Activated CD4-positive, alpha-beta T cell treated with anti-CD3 and anti-CD28 coated beads for 24 hours (primary cell): Measurements from ENCODE around the gene CCDC81.
"Not testable (repeated sequence)": the region's sequence is repeated elsewhere in the genome, so short reads cannot be mapped to it uniquely, and the experiment has no call there.

Source experiments
- DNase-seq, 2 donors: peaks; one replicate each; pipeline ENCODE4 v3.0.0-alpha.2; 2020; ENCODE audit warnings: low read depth in 2 of 2

CCDC81 gene

DNA sequence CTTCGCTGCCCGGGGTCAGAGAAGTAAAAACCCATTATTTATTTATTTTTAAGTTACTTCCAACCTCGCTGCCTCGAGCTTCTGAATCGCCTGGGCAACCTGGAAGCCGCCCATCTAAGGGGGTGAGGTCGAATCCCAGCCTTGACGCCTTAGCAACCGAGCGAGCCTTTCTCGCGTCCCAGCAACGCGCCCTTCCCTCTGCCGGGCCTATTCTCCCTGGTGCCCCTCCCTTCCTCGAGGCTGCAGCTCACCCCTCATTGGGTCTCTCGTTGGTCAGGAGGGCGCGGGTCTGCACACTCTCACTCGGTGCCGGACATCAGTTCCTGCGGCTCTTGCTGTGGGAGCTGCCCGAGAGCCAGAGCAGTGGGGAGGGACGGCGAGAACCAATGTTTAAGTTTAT lies at the start of gene CCDC81:
Gene CCDC81, plus strand, starts transcription at position 302 of the 400 bp plus-strand sequence. CDS start 277 bp downstream, outside the sequence.
- no peak for DNase-seq

DNA sequence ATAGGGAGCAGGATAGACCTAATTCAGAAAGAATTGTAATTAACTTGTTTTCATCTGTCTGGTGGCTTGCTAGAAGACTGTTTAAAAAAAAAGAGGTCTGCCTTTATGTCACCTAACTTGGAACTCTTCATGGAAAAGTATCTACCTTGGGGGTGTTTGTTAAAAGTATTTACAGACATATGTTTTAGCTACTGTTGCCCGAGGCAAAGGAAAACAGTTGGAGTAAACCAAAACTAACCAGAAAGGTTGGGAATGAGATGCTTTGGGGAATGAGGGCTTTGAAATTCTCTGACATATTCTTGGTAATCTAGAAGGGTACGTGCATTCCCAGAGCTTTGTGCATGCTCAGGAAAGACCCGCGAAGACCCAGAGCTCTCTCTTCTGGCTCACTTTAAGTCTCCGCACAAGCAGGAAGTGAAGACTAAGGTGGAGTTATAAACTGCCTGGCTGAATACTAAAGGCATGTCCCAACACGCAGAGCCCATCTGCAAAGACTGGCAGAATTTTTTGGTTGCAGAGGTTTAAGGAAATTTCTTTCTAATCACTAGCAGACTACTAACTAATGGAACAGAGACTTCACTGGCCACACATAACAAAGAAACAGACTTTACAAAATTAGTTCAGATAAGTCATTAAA lies 39.4 kb upstream of the CCDC81 start:
- DNase-seq = no peak

DNA sequence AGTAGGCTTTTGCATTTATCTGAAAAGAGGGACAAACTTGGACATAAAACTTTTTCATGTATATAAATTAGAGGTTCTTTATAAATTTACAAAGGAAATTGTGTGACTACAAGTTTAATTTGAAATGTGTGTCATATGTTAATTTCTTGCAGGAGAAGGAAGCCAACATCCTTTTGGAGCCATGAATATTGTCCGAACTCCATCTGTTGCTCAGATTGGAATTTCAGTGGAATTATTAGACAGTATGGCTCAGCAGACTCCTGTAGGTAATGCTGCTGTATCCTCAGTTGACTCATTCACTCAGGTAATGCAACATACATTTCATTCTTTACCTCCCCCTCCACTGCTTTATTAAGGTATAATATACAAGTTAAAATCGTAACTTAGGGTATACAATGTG lies 37.5 kb upstream of the CCDC81 start:
- no peak for DNase-seq

DNA sequence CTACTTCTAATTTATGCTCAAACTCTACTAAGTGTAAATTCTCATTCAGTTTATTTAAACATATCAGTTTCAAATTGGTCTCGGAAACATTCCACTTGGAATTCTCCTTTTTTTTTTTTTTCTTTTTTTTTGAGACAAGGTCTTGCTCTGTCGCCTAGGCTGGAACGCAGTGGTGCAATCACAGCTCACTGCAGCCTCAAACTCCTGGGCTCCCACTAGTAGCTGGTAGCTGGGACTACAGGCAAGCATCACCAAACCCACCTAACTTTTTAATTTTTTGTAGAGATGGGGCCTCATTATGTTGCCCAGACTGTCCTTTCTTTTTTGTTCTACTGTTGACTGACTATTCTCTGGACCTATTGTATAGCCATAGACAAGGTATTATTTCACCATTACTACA lies 33.3 kb upstream of the CCDC81 start:
- no peak for DNase-seq

DNA sequence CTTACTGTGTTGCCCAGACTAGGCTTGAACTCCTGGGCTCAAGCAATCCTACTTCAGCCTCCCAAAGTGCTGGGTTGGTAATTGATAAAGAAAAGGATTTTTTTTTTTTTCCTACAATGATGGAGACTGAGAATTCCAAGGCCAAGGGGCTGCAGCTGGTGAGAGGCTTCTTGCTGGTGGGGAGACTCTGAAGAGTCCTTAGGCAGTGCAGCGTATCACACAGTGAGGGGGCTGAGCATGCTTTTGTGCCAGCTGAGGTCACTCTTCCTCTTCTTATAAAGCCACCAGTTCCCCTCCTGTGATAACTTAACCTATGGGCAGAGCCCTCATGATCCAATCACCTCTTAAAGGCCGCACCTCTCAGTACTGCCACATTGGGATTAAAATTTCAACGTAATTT lies 28.2 kb upstream of the CCDC81 start:
- no peak for DNase-seq

DNA sequence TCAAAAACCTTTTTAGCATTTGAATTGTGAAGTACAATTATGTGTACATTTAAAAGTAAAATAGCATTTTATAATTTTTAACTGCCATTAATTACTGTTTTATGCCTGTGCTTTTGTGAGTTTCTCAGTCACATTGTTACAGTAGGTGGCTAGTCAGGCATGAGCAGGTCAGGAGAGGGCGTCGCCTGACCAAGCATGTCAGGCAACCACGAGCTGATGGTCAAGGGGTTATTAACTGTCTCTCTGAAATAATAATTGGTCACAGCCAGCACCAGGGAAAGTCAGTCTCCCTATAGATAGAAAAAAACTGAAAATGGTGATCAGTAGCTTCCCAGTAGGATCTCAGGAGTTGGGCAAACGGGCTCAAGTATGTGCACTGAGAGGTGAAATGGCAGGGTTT lies 19.4 kb upstream of the CCDC81 start:
- no peak for DNase-seq

DNA sequence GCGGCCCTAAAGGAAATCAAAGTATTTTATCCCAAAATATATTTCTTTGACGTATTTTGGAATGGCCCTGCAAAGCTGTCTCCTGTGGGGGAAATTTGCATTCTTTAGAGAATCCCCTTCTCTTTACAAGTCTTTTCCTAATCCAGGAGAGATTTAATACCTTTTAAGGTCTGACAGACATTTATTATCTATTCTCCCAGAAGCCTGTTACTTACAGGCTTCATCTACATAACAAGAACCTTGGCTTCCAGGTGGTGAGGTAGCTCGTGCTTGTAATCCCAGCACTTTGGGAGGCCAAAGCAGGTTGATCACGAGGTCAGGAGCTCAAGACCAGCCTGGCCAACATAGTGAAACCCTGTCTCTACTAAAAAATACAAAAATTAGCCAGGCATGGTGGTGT lies 17.3 kb upstream of the CCDC81 start:
- DNase-seq = not testable (repeated sequence)

DNA sequence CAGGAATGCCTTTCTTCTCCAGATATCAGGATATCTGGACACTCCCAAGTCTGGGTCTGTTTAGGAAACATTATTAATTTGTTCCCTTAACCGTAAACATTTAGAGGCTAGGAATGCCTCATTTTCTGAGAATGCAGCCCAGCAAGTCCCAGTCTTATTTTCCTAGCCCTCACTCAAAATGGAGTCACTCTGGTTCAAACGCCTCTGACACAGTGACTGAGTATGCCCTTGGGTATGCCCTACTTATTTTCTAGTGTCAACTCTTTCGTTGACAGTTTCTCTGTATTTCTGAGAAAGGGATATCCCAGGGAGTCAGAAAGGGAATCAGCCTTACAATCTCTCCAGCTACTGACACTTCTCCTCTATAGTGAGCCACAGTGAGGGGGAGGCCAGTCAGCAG lies 16.0 kb upstream of the CCDC81 start:
- DNase-seq = no peak

DNA sequence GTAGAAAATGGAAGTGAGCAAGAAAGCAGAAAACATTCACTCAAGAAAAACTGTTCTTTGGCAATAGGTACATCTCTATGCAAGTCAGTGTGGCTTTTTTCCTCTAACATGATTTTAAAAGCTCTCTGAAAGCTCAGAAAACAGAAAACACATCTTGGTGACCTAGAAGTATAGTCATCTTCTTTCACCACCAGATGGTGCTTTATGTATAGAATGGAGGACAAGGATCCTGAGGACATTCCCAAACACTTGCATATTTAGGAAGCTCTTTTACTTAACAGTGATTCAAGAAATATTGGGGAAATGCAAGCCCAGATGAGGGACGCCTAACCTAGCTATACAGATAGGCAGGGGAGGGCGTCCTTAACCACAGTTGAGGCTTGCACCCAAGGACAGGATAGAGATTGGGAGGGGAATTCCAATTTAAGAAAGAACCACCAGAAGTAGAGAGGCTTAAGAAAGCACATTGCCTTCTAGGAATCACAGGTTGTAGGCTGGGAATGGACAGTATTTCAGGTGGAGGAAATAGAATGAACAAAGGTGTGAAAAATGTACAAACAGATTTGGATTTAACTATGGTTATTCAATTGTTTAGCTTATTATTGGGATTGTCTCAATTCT lies 13.8 kb upstream of the CCDC81 start:
- DNase-seq = no peak

DNA sequence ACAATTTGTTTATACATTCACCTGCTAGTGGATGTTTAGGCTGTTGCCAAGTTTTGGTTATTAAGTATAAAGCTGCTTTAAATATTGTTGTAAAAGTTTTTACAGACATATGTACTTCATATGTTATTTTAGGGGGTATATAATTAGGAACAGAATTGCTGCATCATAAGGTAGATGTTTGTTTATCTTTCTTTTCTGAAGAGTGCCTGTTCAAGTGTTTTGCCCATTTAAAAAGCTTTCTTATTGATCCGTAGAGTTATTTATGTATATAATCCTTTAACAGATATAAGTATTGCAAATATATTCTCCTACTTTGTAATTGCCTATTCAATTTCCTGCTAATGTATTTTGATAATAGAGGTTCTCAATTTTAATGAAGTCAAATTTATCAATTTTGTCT lies 11.3 kb upstream of the CCDC81 start:
- DNase-seq = no peak

DNA sequence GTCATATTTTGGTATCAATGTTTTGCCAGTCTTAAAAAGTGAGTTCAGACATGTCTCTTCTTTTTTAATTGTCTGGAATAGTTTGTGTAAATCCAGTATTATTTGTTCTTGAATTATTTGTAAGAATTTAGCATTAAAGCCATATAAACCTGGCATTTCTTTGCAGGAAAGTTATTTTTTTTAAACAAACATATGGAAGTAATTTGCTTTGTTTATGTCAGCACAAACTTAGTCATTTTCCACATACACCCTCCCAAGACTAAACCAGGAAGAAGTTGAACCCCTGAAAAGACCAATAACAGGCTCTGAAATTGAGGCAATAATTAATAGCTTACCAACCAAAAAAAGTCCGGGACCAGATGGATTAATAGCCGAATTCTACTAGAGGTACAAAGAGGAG lies 9.1 kb upstream of the CCDC81 start:
- no peak for DNase-seq

DNA sequence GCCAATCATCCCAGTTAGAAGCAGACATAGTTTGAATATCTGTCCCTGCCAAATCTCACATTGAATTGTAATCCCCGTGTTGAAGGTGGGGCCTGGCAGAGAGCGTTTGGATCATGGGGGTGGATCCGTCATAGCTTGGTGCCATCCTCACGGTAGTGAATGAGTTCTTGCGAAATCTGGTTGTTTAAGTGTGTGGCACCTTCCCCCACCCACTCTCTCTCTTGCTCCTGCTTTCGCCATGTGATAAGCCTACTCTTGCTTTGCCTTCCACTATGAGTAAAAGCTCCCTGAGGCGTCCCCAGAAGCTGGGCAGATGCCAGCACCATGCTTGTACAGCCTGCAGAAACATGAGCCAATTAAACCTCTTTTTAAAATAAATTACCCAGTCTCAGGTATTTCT lies 5.0 kb upstream of the CCDC81 start:
- no peak for DNase-seq

DNA sequence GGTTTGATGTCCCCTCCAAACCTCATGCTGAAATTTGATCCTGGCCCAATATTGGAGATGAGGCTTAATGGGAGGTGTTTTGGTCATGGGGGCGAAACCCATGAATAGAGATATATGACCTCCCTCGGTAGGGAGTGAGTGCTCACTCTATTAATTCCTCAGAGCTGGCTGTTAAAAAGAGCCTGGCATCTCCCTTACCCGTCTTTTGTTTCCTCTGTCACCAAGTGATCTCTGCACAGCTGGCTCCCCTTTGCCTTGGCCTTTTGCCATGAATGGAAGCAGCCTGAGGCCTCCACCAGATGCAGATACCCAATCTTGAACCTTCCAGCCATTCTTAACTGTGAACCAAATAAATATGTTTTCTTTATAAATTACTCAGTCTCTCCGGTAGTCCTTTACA lies 4.5 kb upstream of the CCDC81 start:
- DNase-seq = no peak

DNA sequence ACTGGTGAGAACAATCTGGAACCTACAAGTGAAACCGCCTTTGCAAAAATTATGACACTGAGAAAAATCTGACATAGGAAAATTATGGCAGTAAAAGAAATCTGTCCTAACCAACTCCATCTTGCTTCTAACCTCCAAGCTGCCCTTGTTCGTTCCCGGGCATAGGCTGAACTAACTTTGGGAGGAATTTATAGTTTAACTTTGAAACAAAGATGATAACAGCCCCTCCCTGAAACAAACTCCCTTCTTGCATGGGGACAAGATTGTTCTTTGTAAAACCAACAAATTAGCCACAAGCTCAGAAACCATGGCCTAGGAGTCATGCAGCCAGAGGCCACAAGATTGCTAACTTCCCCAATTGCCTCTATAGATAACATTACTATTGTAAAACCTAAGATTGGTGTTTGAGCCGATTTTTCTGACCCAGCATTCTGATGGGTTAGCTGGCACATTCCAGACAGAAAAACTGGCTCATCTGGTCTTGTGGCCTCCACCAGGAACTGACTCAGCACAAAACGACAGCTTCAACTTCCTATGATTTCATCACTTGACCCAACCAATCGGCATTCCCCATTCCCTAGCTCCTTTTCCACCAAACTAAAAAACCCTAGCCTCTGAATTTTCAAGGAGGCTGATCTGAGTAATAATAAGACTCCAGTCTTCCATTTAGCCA lies 3.6 kb upstream of the CCDC81 start:
- DNase-seq = no peak

DNA sequence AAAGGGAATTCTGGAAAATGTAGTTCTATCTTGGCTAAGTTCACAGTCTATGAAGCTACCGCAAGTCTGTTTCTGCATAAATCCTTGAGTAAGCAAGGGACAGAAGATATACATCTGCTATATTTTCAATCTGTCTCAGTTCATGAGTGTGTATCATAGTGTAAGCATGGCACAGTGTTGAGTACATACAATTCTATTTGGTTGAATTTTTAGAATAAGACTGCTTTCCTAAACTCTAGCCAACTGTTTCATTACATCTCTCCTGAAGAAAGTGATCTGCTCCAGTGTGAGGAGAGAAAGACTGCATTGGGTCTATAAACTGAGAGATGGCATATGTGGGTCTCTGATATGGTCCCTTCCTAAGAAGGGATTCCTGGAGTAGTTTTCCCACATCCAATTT lies 2.6 kb upstream of the CCDC81 start:
- no peak for DNase-seq

DNA sequence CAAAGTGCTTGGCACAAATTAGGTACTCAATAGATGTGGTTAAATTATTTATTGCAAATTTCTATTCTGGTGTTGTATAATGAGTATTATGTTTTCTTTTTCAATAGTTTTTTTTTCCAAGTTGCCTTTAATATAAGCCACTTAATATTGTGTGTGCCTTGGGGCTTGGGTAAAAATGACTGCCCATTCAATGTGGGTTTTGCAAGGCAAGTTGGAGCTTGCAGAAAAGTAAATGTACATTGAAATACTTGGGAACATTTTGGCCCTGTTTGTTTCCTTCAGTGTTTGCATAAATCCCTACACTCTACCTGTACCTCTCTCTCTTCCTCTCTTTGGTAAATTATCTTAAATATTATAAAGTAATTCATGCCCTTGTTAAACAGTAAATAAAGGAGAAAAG lies 2.1 kb upstream of the CCDC81 start:
- DNase-seq = no peak

DNA sequence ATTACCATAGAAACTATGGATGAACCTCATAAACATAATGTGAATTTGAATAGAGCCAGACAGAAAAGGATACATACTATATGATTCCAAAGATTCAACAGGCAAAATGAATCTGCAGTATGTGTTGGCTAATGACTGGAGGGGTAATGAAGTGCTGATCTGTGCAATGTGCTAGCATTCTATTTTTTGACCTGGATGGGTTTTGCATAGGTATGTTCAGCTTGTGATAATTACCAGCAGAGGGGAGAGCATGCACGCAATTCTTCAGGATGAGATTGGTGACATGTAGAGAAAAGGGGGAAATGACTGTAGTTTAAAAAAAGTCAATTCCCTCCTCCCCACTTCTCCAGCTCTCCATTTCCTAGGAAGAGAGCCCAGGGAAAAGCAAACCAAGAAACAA lies 618 bp upstream of the CCDC81 start:
- no peak for DNase-seq

DNA sequence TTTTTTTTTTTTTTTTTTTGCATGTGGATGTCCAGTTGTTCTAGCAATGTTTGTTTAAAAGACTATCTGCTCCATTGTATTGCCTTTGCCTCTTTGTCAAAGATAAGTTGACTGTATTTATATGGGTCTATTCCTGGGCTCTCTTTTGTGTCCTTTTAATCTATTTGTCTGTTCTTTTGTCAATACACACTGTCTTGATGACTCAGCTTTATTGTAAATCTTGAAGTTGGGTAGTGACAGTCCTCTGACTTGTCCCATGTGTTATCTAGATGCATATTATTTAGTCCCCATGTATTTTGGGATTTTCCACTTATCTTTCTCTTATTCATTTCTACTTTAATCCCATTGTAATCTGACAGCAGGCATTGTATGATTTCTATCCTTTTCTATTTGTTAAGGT lies 3.3 kb downstream of the CCDC81 start:
- DNase-seq = no peak

DNA sequence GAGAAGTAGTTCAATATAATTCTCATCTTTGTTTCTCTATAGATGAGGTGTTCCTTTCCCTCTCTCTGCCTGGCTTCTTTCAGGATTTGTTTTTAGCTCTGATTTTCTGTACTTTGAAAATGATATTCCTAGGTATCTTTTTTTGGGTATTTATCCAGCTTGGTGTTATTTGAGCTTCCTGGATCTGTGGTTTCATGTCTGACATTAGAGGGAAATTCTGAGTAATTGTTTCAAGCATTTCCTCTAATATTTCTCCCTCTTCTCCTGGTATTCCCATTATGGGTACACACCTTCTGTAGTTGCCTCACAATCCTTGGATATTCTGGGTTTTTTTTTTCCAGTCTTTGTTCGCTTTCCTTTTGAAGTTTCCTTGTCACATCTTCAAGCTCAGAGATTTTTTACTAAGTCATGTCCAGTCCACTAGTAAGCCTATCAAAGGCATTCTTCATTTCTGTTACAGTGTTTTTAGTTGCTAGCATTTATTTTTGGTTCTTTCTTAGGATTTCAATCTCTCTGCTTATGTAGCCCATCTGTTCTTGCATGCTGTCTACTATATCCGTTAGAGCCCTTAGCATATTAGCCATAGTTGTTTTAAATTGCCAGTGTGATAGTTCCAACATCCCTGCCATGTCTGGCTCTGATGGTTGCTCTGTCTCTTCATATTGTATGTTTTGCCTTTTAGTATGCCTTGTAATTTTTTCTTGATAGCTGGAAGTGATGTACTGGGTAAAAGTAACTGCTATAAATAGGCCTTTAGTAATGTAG lies 5.8 kb downstream of the CCDC81 start:
- no peak for DNase-seq

DNA sequence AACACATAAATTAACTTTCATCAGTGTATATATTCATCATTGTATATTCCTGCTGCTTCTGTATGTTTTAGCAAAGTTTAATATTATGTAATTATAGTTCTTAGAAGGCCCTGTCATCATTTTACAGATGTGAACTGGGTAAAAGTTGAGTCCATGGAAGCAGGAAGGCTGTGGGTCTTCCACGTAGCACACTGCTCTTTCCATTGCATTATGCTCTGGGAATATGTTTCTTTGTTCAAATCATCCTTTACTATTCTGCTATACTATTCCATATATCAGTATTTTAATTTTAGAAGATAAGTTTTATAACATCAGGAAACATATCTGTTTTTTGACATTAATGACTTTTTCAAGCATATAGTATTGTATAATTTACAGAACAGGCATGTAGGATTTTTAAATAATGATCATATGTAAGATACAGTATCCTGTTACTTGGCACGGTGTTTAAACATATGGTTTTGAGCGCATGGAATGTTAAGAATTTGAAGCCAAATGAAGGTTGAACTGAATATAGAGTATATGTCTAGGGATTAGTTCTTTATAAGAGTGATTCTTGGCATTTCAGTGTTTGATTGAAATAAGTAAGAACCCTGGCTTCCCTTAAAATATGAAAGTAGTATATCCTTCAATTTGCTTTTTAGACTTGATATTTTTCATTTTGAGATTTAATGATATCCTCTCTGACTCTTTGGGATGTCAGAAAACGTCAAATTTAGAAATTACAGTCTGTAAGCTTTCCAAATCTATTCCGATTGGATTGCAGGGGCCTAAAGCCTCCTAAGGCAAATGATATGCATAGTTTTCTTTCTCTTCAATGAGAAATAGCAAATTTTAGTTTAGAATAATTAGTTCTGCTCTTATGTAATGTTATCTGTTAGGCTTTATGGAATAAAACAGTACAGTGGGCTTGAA lies 8.6 kb downstream of the CCDC81 start:
- DNase-seq = no peak

DNA sequence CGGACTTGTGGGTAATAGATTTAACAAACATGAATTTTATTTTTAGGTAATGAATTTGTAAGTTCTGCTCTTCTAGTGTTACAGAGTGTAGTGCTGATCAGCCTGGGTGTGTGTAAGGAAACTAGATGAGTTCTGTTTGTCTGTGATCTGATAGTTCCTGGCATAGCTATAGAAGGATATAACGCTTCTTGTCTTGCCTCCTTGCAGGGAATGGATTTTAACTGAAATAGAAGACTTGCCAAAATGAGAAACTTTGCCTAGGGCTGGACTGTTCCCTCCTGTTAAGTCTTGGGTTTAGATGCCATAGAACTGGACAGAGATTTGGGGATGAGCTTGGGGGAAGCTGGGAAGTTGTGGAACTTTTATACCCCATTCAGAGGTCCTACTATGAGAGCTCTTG lies 11.6 kb downstream of the CCDC81 start:
- DNase-seq = no peak

DNA sequence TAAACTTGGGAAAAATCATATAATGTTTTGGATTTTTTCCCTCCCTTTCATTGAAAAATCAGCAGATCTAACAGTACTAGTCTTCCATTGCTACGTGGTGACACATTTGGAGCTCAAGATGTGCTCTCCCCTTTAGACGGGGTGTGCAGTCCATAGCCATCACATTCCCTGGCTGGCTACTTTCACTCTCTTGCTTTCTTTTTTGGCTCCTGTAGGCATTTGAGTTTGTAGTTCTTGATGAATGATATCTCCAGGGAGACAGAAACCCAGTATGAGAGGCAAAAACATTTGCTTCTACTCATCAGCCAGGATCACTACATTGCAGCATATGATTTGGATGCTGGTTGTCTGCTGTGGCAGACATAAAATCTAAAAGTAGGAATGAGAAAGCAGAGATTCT lies 12.1 kb downstream of the CCDC81 start:
- no peak for DNase-seq
